ENCODE data around the gene AMER3. TPM values are rescaled to one million over a fixed set of nuclear protein-coding genes. Genes with fewer than 3 reads are reported as not detected.
"Not testable (repeated sequence)": the region's sequence is repeated elsewhere in the genome, so short reads cannot be mapped to it uniquely, and the experiment has no call there.

Gene AMER3
- total RNA-seq, 4 donors from 2014 or later: not detected

DNA sequence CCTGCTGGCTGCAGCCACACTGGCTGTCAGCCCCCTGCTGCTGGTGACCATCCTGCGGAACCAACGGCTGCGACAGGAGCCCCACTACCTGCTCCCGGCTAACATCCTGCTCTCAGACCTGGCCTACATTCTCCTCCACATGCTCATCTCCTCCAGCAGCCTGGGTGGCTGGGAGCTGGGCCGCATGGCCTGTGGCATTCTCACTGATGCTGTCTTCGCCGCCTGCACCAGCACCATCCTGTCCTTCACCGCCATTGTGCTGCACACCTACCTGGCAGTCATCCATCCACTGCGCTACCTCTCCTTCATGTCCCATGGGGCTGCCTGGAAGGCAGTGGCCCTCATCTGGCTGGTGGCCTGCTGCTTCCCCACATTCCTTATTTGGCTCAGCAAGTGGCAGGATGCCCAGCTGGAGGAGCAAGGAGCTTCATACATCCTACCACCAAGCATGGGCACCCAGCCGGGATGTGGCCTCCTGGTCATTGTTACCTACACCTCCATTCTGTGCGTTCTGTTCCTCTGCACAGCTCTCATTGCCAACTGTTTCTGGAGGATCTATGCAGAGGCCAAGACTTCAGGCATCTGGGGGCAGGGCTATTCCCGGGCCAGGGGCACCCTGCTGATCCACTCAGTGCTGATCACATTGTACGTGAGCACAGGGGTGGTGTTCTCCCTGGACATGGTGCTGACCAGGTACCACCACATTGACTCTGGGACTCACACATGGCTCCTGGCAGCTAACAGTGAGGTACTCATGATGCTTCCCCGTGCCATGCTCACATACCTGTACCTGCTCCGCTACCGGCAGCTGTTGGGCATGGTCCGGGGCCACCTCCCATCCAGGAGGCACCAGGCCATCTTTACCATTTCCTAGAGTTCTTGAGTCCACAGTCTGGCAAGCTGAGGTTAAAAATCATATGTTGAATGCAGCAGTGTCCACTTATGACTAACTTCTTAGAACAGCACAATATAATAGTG lies 25.7 kb upstream of the AMER3 start:
- H3K4me1 ChIP-seq: peaks cover 5 to 11% of the 10 kb centered on the region in 2 donors
- H3K9me3 ChIP-seq: no peaks in the 10 kb centered on the region
- intact Hi-C loops (cut with DNase I; ENCODE audit: low total_unique reads) (no loop called here), in situ Hi-C loops (cut with MboI; ENCODE audit: low sequenced_read_pairs in 4 of 4) (no loop called here)
- H3K36me3 ChIP-seq: no peaks in the 10 kb centered on the region
- no peak overlapping the region for H3K27ac ChIP-seq
- TF ChIP-seq, protein P1, sequence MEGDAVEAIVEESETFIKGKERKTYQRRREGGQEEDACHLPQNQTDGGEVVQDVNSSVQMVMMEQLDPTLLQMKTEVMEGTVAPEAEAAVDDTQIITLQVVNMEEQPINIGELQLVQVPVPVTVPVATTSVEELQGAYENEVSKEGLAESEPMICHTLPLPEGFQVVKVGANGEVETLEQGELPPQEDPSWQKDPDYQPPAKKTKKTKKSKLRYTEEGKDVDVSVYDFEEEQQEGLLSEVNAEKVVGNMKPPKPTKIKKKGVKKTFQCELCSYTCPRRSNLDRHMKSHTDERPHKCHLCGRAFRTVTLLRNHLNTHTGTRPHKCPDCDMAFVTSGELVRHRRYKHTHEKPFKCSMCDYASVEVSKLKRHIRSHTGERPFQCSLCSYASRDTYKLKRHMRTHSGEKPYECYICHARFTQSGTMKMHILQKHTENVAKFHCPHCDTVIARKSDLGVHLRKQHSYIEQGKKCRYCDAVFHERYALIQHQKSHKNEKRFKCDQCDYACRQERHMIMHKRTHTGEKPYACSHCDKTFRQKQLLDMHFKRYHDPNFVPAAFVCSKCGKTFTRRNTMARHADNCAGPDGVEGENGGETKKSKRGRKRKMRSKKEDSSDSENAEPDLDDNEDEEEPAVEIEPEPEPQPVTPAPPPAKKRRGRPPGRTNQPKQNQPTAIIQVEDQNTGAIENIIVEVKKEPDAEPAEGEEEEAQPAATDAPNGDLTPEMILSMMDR (IDR thresholded peaks at IDR 0.05 in 4 of 5, conservative IDR thresholded peaks at IDR 0.05 in 1 of 5): no peak
- no peak for TF ChIP-seq POLR2A (IDR thresholded peaks at IDR 0.05)
- no peak overlapping the region for H3K4me3 ChIP-seq
- H3K27me3 ChIP-seq: peaks cover 9 to 18% (median 16%) of the 10 kb centered on the region in 3 donors
- no peak for DNase-seq
- ATAC-seq: no peak

DNA sequence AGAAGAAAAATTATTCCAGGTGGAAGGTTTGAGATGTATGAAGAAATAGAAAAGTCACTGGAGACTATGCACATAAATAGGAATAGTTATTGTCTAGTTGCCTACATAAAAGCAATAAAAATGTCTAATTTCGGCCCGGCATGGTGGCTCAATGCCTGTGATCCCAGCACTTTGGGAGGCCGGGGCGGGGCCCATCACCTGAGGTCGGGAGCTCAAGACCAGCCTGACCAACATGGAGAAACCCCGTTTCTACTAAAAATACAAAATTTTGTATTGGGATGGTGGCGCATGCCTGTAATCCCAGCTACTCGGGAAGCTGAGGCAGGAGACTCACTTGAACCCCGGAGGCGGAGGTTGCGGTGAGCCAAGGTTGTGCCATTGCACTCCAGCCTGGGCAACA lies 23.1 kb upstream of the AMER3 start:
- not testable (repeated sequence) for ATAC-seq

DNA sequence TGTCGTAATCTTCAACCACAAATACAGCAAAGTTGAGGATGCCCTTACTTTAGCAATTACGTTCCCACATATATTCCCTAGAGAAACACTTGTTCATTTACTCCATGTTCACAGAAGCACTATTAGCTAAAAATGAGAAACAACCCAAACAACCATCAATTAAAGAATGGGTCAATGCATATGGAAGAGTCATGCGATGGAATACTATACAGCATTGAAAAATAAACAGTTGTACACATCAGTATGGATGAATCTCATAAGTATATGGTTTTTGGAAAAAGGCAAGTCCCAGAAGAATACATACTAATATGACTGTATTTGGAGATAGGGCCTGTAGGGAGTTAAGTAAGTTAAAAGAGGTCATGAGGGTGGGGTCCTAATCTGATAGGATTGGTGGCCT lies 20.1 kb upstream of the AMER3 start:
- no peaks in the 10 kb centered on the region for H3K36me3 ChIP-seq
- no peaks in the 10 kb centered on the region for H3K4me1 ChIP-seq
- intact Hi-C loops (cut with DNase I; ENCODE audit: low total_unique reads): no loop called here
- H3K4me3 ChIP-seq: no peak overlapping the region
- no peak overlapping the region for H3K27ac ChIP-seq
- TF ChIP-seq, protein P1 (IDR thresholded peaks at IDR 0.05 in 4 of 5, conservative IDR thresholded peaks at IDR 0.05 in 1 of 5): no peak
- no peak for TF ChIP-seq POLR2A (IDR thresholded peaks at IDR 0.05)
- no peak for DNase-seq
- H3K27me3 ChIP-seq: no peaks in the 10 kb centered on the region
- H3K9me3 ChIP-seq: no peaks in the 10 kb centered on the region
- no peak for ATAC-seq
- in situ Hi-C loops (cut with MboI; ENCODE audit: low sequenced_read_pairs in 4 of 4): no loop called here

More for the DNA sequence above, 23.1 kb upstream of the AMER3 start:
- intact Hi-C loops (cut with DNase I; ENCODE audit: low total_unique reads); H3K27ac ChIP-seq; H3K4me3 ChIP-seq; H3K9me3 ChIP-seq; DNase-seq; in situ Hi-C loops (cut with MboI; ENCODE audit: low sequenced_read_pairs in 4 of 4); H3K4me1 ChIP-seq; H3K27me3 ChIP-seq; H3K36me3 ChIP-seq: not testable (repeated sequence)

DNA sequence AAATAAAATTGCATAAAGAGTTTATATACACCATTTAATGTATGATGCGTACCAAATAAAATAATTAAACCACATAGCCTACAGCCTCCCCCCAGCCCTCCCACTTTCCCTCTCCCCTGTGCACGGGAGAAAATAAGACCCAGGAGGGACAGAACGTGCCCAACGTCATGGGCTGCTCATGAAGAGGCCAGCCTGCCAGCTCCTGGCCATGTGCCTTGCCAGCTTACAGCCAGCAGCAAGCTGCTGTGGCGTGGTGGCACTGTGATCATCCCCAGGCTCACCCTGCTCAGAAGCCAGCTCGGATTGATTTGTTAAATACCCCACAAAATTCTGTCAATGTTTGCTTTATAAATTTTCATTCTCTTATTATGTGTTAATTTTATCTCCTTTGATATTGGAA lies 18.9 kb upstream of the AMER3 start:
- no peak overlapping the region for H3K27ac ChIP-seq
- in situ Hi-C loops (cut with MboI; ENCODE audit: low sequenced_read_pairs in 4 of 4) (no loop called here), intact Hi-C loops (cut with DNase I; ENCODE audit: low total_unique reads) (no loop called here)
- no peaks in the 10 kb centered on the region for H3K4me1 ChIP-seq
- ATAC-seq (no peak), DNase-seq (no peak)
- no peaks in the 10 kb centered on the region for H3K9me3 ChIP-seq
- H3K4me3 ChIP-seq: no peak overlapping the region
- no peaks in the 10 kb centered on the region for H3K27me3 ChIP-seq
- no peak for TF ChIP-seq POLR2A (IDR thresholded peaks at IDR 0.05)
- TF ChIP-seq, protein P1 (IDR thresholded peaks at IDR 0.05 in 4 of 5, conservative IDR thresholded peaks at IDR 0.05 in 1 of 5): no peak
- H3K36me3 ChIP-seq: no peaks in the 10 kb centered on the region

DNA sequence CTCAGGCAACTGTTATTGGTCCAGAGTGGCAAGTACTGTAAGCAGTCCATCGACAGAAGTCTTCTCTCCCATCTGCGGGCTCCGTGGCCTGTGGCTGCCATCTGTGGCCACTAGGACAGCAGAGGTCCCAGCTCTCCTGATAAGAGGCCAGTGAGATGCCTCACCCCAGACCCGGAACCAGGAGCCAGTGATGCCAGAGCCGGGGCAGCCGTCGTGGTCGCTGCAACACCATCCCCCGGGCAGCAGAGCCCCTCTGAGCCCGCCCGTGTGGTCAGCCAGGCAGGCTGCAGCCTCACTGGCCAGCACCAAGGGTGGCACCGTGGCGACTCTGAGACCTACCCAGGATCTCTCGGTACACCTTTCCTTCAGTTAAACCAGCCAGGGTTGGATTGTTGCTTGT lies 17.7 kb upstream of the AMER3 start:
- Histone ChIP-seq H3K9me3 (no peaks in the 10 kb centered on the region), H3K27me3 (no peaks in the 10 kb centered on the region), H3K4me1 (no peaks in the 10 kb centered on the region), H3K36me3 (no peaks in the 10 kb centered on the region), H3K27ac (no peak overlapping the region), H3K4me3 (no peak overlapping the region)
- DNase-seq (no peak), ATAC-seq (no peak)
- in situ Hi-C loops (cut with MboI; ENCODE audit: low sequenced_read_pairs in 4 of 4): no loop called here
- intact Hi-C loops (cut with DNase I; ENCODE audit: low total_unique reads): no loop called here
- TF ChIP-seq POLR2A (IDR thresholded peaks at IDR 0.05): no peak
- TF ChIP-seq, protein P1 (IDR thresholded peaks at IDR 0.05 in 4 of 5, conservative IDR thresholded peaks at IDR 0.05 in 1 of 5): no peak
